ENCODE data around the gene TUBGCP6.
"Not testable (repeated sequence)": the region's sequence is repeated elsewhere in the genome, so short reads cannot be mapped to it uniquely, and the experiment has no call there.

The TUBGCP6 gene

GRCh38 chr22:50281957-50282356 is 37.1 kb upstream of the TUBGCP6 start:
- H3K4me3 Mint-ChIP-seq = no peak overlapping the region
- no peaks in the 10 kb centered on the region for H3K36me3 Mint-ChIP-seq

GRCh38 chr22:50281384-50281760 is 36.5 kb upstream of the TUBGCP6 start:
- no peak overlapping the region for H3K27ac Mint-ChIP-seq
- no peaks in the 10 kb centered on the region for H3K9me3 Mint-ChIP-seq
- H3K27me3 Mint-ChIP-seq = no peaks in the 10 kb centered on the region

More at GRCh38 chr22:50281957-50282356, 37.1 kb upstream of the TUBGCP6 start:
- Mint-ChIP-seq H3K27ac (no peak overlapping the region), H3K27me3 (no peaks in the 10 kb centered on the region), H3K4me1 (no peaks in the 10 kb centered on the region), H3K9me3 (no peaks in the 10 kb centered on the region)

DNA sequence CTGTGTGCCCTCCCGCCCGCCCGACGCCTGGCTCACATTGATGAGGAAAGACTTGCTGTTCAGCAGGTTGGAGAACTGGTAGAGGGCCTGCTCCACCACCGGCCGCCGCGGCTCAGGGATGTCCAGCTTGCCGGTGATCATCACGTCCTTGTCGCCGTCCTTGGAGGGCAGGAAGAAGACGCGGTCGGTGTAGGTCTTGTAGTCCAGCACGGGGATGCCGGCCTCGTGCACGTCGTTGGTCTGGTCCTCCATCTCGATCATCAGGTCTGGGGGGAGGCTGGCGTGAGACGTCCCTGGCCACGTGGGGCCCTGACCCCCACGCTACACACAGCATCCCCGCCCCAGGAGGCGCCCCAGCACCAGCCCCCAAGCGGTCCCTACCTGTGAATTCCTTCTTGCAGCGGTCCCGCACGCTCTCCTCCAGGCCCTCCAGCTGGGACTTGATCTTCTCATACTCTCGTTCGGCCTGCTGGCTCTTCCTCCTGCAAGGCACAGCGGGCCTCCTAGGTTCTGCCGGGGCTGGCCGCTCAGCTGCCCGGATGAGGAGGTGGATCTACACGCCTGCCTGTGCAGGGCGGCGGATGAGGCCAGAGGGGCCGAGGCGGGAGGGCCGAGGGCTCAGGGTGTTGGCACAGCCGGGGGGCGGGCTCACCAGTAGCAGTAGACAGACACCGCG is 36.0 kb upstream of the TUBGCP6 start:
- H3K27ac Mint-ChIP-seq = no peak overlapping the region
- no peaks in the 10 kb centered on the region for H3K36me3 Mint-ChIP-seq
- H3K9me3 Mint-ChIP-seq = no peaks in the 10 kb centered on the region
- no peak overlapping the region for H3K4me3 Mint-ChIP-seq
- H3K4me1 Mint-ChIP-seq = no peaks in the 10 kb centered on the region
- H3K27me3 Mint-ChIP-seq = no peaks in the 10 kb centered on the region

More at GRCh38 chr22:50281384-50281760, 36.5 kb upstream of the TUBGCP6 start:
- Mint-ChIP-seq H3K36me3 (no peaks in the 10 kb centered on the region), H3K4me1 (no peaks in the 10 kb centered on the region), H3K4me3 (no peak overlapping the region)

DNA sequence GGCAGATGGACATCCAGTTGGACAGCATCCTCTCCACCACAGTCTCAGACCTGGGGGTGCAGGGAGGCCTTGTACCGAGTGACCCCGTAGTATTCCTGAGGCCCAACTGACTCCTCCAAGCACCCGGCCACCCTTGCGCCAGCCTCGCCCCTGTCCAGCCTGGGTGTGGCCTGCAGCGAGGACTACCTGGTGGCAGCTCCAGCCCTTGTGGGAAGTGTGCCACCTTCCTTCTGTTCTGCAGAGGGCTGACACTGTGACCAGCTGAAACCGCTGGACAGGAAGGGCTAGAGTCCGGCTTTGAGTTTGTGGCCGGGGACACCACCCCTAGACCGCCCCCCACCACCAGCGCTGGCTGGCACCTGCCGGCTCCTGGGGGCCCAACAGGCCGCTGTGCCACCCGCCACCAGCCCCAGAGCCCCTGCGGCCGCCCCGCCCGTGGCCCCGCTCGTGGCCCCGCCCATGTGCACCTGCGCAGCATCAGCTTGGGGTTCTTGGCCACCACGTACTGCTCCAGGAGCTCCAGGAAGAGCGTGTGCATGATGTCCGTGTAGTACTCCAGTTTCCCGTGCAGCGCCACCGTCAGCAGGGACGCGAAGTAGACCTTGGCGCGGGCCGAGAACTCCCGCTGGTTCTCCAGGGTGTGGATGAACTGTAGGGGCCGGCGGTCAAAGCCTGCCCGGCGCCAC is 35.3 kb upstream of the TUBGCP6 start:
- H3K27ac Mint-ChIP-seq = no peak overlapping the region
- no peaks in the 10 kb centered on the region for H3K36me3 Mint-ChIP-seq
- no peaks in the 10 kb centered on the region for H3K27me3 Mint-ChIP-seq
- H3K4me1 Mint-ChIP-seq = no peaks in the 10 kb centered on the region
- no peak overlapping the region for H3K4me3 Mint-ChIP-seq
- no peaks in the 10 kb centered on the region for H3K9me3 Mint-ChIP-seq

- Mint-ChIP-seq H3K27ac (peak overlapping the region; percentile 72), H3K27me3 (no peaks in the 10 kb centered on the region), H3K4me3 (no peak overlapping the region), H3K9me3 (no peaks in the 10 kb centered on the region), H3K36me3 (no peaks in the 10 kb centered on the region), H3K4me1 (peaks cover 1% of the 10 kb centered on the region)
These were observed 34.3 kb upstream of the TUBGCP6 start for GRCh38 chr22:50278956-50279619.

DNA sequence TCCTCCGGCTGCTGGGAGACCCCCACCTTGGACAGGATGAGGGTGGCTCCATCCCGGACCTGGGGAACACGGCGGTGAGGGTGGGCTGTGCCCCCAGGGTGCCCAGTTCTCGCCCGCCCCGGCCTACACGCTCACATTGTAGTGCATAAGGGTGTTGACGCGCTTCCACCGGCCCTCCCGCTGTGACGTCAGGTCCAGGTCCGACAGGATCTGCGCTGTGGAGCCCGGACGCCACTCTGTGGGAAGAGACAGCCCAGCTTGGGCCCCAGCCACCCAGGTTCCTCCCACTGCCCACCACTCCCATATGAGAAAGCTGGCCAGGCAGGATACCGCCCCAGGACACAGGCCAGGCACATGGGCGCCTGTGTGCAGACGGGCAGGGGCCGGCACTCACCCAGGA is 33.6 kb upstream of the TUBGCP6 start:
- Mint-ChIP-seq H3K27ac (no peak overlapping the region), H3K4me3 (no peak overlapping the region), H3K27me3 (no peaks in the 10 kb centered on the region), H3K36me3 (no peaks in the 10 kb centered on the region), H3K9me3 (no peaks in the 10 kb centered on the region), H3K4me1 (peaks cover 6% of the 10 kb centered on the region)

DNA sequence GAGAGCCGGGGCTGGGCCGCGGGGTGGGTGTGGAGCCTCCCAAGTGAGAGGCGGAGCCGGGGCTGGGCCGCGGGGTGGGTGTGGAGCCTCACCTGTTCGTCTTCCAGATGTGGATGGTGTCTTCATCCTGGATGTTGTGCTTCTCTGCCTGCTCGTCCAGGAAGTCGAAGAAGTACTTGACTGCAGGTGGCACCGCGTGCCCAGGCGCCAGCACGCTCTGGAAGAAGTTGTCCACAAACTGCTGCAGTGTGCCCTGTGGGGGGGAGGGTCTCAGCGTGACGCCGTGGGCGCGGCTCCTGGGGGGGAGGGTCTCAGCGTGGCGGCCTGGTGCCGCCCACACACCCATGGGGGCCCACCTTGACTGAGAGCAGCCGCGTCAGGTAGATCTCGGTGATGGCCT is 32.9 kb upstream of the TUBGCP6 start:
- Mint-ChIP-seq H3K27ac (no peak overlapping the region), H3K27me3 (no peaks in the 10 kb centered on the region), H3K4me1 (peaks cover 6% of the 10 kb centered on the region), H3K36me3 (no peaks in the 10 kb centered on the region), H3K9me3 (no peaks in the 10 kb centered on the region), H3K4me3 (no peak overlapping the region)

DNA sequence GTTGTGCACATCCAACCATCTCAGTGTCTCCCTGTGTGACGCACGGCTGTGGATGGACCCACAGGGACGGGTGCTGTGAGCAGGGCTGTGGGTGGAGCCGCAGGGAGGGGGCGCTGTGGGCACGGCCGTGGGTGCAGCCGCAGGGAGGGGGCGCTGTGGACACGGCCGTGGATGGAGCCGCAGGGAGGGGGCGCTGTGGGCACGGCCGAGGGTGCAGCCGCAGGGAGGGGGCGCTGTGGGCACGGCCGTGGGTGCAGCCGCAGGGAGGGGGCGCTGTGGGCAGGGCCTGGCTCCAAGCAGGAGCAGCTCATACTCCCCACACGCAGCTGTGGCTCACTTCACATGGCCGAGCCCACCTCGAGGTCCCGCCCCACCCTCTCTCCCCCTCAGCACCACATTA is 31.3 kb upstream of the TUBGCP6 start:
- Mint-ChIP-seq H3K27ac (no peak overlapping the region), H3K4me3 (no peak overlapping the region), H3K4me1 (peaks cover 6% of the 10 kb centered on the region), H3K27me3 (no peaks in the 10 kb centered on the region), H3K36me3 (no peaks in the 10 kb centered on the region), H3K9me3 (no peaks in the 10 kb centered on the region)

DNA sequence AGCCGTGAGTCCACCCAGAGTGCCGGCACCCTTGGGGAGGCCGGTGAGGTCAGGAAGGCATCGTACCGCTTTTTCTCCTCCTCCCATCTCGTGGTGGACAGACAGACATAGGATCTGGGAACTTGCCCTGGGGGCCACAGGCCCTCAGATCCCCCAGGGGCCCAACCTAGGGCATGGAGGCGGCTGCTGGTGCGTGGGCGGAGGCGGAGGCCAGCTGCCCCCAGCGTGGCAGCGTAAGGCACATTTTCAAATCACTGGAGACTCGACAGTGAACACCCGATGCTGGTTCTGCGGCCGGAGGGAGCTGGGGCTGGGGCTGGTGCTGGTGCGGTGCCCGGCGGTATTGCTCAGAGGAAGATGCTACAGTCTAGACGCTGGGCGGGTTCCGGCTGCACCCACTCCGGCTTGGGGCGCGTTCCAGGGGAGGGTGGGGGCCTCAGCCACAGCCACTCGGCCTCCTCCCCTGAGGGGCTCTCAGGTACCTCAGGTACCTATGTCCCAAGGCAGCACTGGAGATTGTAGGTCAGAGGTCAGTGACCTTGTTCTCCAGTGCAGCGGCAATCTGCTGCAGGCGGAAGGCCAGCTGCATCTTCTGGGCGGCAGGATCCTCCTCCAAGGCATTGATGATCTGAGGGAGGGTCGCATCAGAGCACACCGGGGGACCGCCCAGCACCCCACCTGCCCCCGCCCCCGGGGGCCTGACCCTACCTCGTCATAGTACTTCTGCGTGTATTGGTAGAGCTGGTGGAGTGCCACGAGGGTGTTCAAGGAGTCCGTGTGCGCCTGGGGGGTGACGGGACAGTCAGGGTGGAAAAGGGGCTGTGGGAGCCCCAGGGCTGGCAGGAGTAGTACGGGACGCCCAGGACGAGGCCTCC is 30.6 kb upstream of the TUBGCP6 start:
- Mint-ChIP-seq H3K27me3 (no peaks in the 10 kb centered on the region), H3K4me3 (no peak overlapping the region), H3K9me3 (no peaks in the 10 kb centered on the region), H3K36me3 (no peaks in the 10 kb centered on the region), H3K27ac (no peak overlapping the region), H3K4me1 (peaks cover 6% of the 10 kb centered on the region)

DNA sequence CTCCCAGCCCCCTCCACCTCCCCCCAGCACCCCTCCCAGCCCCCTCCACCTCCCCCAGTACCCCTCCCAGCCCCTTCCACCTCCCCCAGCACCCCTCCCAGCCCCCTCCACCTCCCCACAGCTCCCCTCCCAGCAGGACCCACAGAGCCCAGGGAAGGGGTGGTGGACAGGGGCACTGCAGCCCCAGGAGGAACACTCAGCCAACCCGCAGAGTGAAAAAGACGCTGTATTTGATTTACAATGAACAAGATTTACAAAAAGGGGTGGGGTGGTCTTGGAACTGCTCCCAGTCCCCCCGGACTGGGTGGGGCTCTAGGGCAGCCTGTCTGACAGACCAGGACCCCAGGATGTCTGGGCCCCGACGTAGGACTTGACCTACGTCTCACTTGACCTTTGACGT is 29.9 kb upstream of the TUBGCP6 start:
- H3K27ac Mint-ChIP-seq = no peak overlapping the region
- H3K27me3 Mint-ChIP-seq = no peaks in the 10 kb centered on the region
- peaks cover 6% of the 10 kb centered on the region for H3K4me1 Mint-ChIP-seq
- H3K36me3 Mint-ChIP-seq = no peaks in the 10 kb centered on the region
- H3K9me3 Mint-ChIP-seq = no peaks in the 10 kb centered on the region
- H3K4me3 Mint-ChIP-seq = no peak overlapping the region

GRCh38 chr22:50274311-50274710 is 29.5 kb upstream of the TUBGCP6 start:
- Mint-ChIP-seq H3K4me3 (no peak overlapping the region), H3K4me1 (peaks cover 6% of the 10 kb centered on the region), H3K9me3 (no peaks in the 10 kb centered on the region), H3K36me3 (no peaks in the 10 kb centered on the region), H3K27me3 (no peaks in the 10 kb centered on the region), H3K27ac (no peak overlapping the region)

DNA sequence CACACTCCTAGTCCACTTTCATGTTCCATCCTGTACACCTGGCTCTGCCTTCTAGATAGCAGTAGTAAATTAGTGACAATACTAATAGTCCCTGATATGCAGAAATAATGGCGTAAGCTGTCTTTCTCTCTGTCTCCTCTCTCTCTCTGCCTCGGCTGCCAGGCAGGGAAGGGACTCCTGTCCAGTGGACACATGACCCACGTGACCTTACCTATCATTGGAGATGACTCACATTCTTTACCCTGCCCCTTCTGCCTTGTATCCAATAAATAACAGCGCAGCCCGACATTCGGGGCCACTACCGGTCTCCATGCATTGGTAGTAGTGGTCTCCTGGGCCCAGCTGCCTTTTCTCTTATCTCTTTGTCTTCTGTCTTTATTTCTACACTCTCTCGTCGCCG is 29.0 kb upstream of the TUBGCP6 start:
- not testable (repeated sequence) for H3K36me3 Mint-ChIP-seq, H3K4me1 Mint-ChIP-seq, H3K27me3 Mint-ChIP-seq, H3K9me3 Mint-ChIP-seq
- H3K27ac Mint-ChIP-seq = peak overlapping the region; percentile 72
- peak overlapping the region; percentile 44 for H3K4me3 Mint-ChIP-seq

- H3K9me3 Mint-ChIP-seq, H3K27ac Mint-ChIP-seq, H3K4me1 Mint-ChIP-seq, H3K36me3 Mint-ChIP-seq, H3K4me3 Mint-ChIP-seq, H3K27me3 Mint-ChIP-seq: not testable (repeated sequence)
These were observed 28.5 kb upstream of the TUBGCP6 start for GRCh38 chr22:50273352-50273751.

DNA sequence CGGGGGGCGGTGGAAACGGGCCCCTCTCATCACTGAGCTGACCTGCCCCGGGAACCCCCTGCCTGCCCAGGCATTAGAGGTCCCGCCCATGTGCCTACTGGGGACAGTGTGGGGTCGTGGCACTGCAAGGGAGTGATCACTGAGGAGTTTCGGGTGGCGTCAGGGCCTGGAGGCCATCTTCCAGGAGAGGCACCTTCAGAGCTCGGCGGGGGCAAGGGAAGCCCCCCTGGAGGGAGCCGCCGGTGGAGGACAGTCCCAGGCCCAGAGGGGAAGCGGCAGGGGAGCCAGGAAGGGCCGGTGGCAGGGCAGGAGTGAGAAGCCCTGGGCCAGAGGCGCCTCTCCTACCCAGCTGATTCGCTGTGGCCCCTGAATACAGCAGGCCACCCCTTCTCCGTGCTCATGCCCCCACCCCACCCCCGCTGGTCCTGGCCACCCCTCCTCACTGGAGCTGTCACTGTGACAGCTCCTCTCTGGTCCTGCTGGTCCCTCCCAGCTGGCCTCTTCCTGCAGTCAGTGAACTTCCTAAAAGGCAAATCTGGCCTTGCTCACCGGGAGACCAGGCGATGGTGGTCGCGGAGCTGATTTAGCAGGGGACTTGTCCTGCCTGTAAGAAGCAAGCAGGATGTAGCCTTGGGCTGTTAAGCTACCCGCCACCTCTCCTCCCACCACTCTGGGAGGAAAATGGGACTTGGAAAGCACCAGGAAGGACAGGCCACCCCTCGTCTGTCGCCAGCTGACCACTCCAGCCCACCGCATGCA is 27.4 kb upstream of the TUBGCP6 start:
- H3K36me3 Mint-ChIP-seq = no peaks in the 10 kb centered on the region
- H3K9me3 Mint-ChIP-seq = no peaks in the 10 kb centered on the region
- no peaks in the 10 kb centered on the region for H3K27me3 Mint-ChIP-seq
- H3K27ac Mint-ChIP-seq = no peak overlapping the region
- H3K4me3 Mint-ChIP-seq = peak overlapping the region; percentile 39
- peaks cover 9% of the 10 kb centered on the region for H3K4me1 Mint-ChIP-seq

- Mint-ChIP-seq H3K27ac (no peak overlapping the region), H3K4me1 (peaks cover 9% of the 10 kb centered on the region), H3K27me3 (no peaks in the 10 kb centered on the region), H3K36me3 (no peaks in the 10 kb centered on the region), H3K4me3 (no peak overlapping the region), H3K9me3 (no peaks in the 10 kb centered on the region)
These were observed 26.7 kb upstream of the TUBGCP6 start for GRCh38 chr22:50271519-50271970.

Measured in activated naive CD4-positive, alpha-beta T cell treated with anti-CD3 and anti-CD28 coated beads, Interleukin-2, amount 50 U/mL, for 24 hours (primary cell).